Astrocyte of the cerebellum (primary cell): ENCODE measurements around the gene NHSL2.

Experiments
- DNase-seq: peaks from one replicate; pipeline ENCODE4 v3.0.0-alpha.2; 2011; ENCODE audit warnings: low read depth
- H3K4me3 ChIP-seq: 2 replicates; pipeline ENCODE4 v1.5.1; 2011; ENCODE audit warnings: mild to moderate bottlenecking, low read depth, low read length, moderate library complexity
- in situ Hi-C: cut with HindIII; loops from 2 replicates; pipeline ENCODE4 v1.10.0; 2017; ENCODE audit warnings: low sequenced_read_pairs
- TF ChIP-seq, protein P1 (sequence below): IDR thresholded peaks from 2 replicates; pipeline ENCODE4 v1.5.1; 2012; ENCODE audit warnings: low read length, low read depth, moderate library complexity, mild to moderate bottlenecking; ENCODE audit errors: missing control alignments

Gene NHSL2

DNA sequence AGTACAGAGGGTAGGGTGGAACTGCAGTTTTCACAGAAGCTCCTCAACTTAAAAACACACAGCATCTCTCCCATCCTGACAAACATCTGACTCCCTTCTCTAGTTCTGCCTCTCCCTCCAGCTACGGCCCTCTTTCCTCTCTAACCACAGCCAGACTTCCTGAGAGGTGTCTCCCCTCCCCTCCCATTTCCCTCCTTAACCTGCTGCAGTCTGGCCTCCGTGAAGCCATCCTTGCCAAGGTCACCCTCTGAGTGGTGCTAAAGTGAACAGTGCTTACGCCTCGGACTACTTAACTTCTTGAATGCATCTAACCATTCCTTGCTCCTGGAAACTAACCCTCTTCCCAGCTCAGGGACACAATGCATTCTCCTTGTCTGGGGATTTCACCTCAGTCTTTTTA lies 167.8 kb downstream of the NHSL2 start:
- in situ Hi-C loops, result no loop called here
- H3K4me3 ChIP-seq, result no peak overlapping the region
- DNase-seq, result no peak
- TF ChIP-seq, protein P1, sequence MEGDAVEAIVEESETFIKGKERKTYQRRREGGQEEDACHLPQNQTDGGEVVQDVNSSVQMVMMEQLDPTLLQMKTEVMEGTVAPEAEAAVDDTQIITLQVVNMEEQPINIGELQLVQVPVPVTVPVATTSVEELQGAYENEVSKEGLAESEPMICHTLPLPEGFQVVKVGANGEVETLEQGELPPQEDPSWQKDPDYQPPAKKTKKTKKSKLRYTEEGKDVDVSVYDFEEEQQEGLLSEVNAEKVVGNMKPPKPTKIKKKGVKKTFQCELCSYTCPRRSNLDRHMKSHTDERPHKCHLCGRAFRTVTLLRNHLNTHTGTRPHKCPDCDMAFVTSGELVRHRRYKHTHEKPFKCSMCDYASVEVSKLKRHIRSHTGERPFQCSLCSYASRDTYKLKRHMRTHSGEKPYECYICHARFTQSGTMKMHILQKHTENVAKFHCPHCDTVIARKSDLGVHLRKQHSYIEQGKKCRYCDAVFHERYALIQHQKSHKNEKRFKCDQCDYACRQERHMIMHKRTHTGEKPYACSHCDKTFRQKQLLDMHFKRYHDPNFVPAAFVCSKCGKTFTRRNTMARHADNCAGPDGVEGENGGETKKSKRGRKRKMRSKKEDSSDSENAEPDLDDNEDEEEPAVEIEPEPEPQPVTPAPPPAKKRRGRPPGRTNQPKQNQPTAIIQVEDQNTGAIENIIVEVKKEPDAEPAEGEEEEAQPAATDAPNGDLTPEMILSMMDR, result no peak

GRCh38 chrX:72079607-72080006 lies 169.0 kb downstream of the NHSL2 start:
- TF ChIP-seq, protein P1, result no peak
- H3K4me3 ChIP-seq, result no peak overlapping the region
- in situ Hi-C loops, result no loop called here
- no peak for DNase-seq

- in situ Hi-C loops, result no loop called here
- TF ChIP-seq, protein P1, result no peak
- DNase-seq, result no peak
- no peak overlapping the region for H3K4me3 ChIP-seq
These were observed 169.5 kb downstream of the NHSL2 start for GRCh38 chrX:72080150-72080549.

- TF ChIP-seq, protein P1, result no peak
- in situ Hi-C loops, result no loop called here
- no peak for DNase-seq
- no peak overlapping the region for H3K4me3 ChIP-seq
These were observed 170.2 kb downstream of the NHSL2 start for GRCh38 chrX:72080800-72081199.

GRCh38 chrX:72081605-72082320 lies 171.1 kb downstream of the NHSL2 start:
- H3K4me3 ChIP-seq, result no peak overlapping the region
- in situ Hi-C loops, result no loop called here
- TF ChIP-seq, protein P1, result no peak

DNA sequence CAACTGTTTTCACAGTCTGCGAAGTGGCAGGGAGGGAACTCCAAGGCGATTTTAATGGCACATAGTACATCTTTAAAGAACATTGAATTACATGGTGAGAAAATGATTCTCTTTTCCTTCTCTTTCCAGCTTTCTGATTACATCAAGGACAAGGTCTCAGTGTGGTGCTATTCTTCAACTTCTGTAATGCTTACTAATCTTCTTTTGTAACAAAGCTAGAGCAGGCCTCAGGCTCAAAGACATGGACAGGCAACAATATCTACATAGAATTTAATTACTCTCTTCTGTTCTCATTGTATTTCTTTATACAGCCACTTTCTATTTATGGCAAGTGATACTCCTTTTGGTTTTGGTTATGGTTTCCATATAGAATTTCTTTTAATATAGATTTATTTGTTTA lies 172.6 kb downstream of the NHSL2 start:
- no peak overlapping the region for H3K4me3 ChIP-seq
- TF ChIP-seq, protein P1, result no peak
- in situ Hi-C loops, result no loop called here
- DNase-seq, result no peak

More at GRCh38 chrX:72081605-72082320, 171.1 kb downstream of the NHSL2 start:
- DNase-seq, result no peak

DNA sequence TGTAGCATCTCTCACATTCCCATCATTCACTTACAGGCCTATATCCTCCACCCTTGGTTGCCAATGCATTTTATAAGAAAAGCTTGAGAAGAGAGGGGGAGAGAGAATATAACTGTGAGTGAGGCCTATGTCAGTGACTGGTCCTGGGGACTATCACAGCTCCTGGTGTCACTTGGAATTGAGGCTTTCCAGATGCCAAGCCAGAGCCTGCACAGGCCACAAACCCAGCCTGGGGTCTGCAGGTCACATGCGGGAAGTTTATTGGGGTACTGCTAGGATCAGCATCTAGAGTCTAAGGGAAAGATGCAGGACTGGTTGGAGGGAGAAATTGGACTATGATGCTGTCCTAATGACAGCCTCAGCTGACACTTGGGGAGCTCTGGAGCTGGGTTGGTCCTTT lies 173.5 kb downstream of the NHSL2 start:
- no peak overlapping the region for H3K4me3 ChIP-seq
- DNase-seq, result no peak
- in situ Hi-C loops, result no loop called here
- TF ChIP-seq, protein P1, result no peak
